ENCODE results near the gene CNTLN.

The CNTLN gene

DNA sequence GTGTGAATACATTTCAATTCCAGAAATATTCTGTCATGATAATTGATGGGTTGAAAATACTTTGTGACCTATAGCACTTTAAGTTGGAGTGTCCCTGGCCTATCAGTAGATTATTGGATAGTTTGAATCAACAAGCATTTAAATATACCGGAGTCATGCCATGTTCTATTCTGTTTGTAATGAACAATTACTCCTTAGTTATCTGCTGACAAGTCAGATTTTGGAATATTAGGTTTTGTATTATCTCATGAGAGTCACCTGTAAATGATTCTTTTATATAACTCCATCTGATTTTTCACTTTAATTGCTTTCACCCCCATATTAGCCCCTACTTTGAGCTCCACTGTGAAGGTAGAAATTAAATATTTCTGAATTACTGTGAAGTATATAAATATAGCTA lies 351.6 kb downstream of the CNTLN start:
- TF ChIP-seq, protein P1, sequence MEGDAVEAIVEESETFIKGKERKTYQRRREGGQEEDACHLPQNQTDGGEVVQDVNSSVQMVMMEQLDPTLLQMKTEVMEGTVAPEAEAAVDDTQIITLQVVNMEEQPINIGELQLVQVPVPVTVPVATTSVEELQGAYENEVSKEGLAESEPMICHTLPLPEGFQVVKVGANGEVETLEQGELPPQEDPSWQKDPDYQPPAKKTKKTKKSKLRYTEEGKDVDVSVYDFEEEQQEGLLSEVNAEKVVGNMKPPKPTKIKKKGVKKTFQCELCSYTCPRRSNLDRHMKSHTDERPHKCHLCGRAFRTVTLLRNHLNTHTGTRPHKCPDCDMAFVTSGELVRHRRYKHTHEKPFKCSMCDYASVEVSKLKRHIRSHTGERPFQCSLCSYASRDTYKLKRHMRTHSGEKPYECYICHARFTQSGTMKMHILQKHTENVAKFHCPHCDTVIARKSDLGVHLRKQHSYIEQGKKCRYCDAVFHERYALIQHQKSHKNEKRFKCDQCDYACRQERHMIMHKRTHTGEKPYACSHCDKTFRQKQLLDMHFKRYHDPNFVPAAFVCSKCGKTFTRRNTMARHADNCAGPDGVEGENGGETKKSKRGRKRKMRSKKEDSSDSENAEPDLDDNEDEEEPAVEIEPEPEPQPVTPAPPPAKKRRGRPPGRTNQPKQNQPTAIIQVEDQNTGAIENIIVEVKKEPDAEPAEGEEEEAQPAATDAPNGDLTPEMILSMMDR (IDR thresholded peaks at IDR 0.05): no peak
- Histone ChIP-seq H3K27me3 (ENCODE audit: control insufficient read depth, insufficient read depth, low read length) (no peaks in the 10 kb centered on the region), H3K79me2 (no peaks in the 10 kb centered on the region), H3K36me3 (ENCODE audit: control insufficient read depth, insufficient read depth, low read length) (no peaks in the 10 kb centered on the region), H3K9me3 (ENCODE audit: control insufficient read depth, low read length) (no peaks in the 10 kb centered on the region), H3K4me3 (ENCODE audit: low read depth, low read length) (no peak overlapping the region), H2AFZ (no peak overlapping the region), H3K4me2 (ENCODE audit: low read length) (no peak overlapping the region), H3K9ac (no peak overlapping the region), H3K27ac (no peak overlapping the region), H3K4me1 (no peaks in the 10 kb centered on the region)

DNA sequence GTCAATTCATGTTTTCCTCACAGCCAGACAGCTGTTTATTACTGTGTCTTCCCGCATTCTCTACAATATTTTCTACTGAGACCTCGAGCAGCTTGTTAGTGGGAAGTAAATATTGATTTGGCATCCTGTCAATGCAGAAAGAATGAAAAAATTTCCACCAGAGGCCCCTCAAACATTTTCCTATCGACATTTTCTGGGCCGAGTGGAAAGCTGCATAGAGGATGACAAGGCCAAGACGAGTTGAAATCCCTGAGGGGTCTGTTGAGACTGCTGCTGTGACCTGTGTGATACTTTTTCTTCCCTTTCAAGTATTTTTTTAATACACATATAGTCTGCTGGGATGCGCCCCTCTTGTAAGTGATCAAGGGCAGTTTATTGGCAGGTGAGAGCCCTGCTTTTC lies 352.6 kb downstream of the CNTLN start:
- no peaks in the 10 kb centered on the region for H3K4me1 ChIP-seq
- H3K27me3 ChIP-seq (ENCODE audit: control insufficient read depth, insufficient read depth, low read length): no peaks in the 10 kb centered on the region
- TF ChIP-seq, protein P1 (IDR thresholded peaks at IDR 0.05): no peak
- H3K9me3 ChIP-seq (ENCODE audit: control insufficient read depth, low read length): no peaks in the 10 kb centered on the region
- no peak overlapping the region for H3K4me2 ChIP-seq (ENCODE audit: low read length)
- H3K27ac ChIP-seq: no peak overlapping the region
- no peak overlapping the region for H3K4me3 ChIP-seq (ENCODE audit: low read depth, low read length)
- no peak overlapping the region for H3K9ac ChIP-seq
- H2AFZ ChIP-seq: no peak overlapping the region
- no peaks in the 10 kb centered on the region for H3K36me3 ChIP-seq (ENCODE audit: control insufficient read depth, insufficient read depth, low read length)
- no peaks in the 10 kb centered on the region for H3K79me2 ChIP-seq

DNA sequence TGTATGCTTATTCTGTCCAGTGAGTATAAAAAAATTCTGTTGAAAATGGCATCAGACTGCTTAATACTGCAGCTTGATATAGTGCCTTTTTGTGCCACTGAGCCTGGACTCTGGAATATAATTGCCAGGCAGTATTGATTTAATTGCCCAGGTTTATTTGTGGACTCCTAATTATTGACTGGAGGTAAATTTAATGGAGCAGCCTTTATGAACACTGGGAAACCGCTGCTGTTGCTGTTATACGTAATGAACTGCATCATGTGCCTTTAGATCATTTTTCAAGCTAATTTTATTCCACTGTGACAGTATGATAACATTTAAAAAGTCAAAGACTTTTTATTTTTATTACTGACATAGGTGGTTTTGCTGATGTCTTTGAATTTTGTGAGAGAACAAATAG lies 353.8 kb downstream of the CNTLN start:
- Histone ChIP-seq H2AFZ (no peak overlapping the region), H3K4me1 (no peaks in the 10 kb centered on the region), H3K36me3 (ENCODE audit: control insufficient read depth, insufficient read depth, low read length) (no peaks in the 10 kb centered on the region), H3K9me3 (ENCODE audit: control insufficient read depth, low read length) (no peaks in the 10 kb centered on the region), H3K4me3 (ENCODE audit: low read depth, low read length) (no peak overlapping the region), H3K4me2 (ENCODE audit: low read length) (no peak overlapping the region), H3K9ac (no peak overlapping the region), H3K27ac (no peak overlapping the region), H3K27me3 (ENCODE audit: control insufficient read depth, insufficient read depth, low read length) (no peaks in the 10 kb centered on the region), H3K79me2 (no peaks in the 10 kb centered on the region)
- TF ChIP-seq, protein P1 (IDR thresholded peaks at IDR 0.05): no peak

DNA sequence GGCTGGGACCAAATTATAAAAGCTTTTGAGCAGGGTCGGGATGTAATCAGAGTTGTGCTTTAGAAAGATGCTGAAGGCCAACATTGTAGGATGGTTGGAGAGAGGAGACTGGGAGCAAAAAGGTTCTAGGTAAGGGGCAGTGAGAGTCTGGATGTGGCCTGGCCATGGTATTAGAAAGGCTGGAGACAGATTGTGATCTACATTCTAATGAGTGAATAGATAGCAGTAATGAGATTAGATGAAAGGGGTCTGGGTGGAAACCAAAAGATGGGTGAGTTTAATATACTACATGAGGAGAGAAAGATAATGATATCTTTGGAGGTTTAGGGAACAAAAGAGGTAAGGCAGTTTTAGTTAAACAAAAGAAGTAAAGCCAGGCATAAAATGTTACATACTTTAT lies 355.3 kb downstream of the CNTLN start:
- no peak overlapping the region for H2AFZ ChIP-seq
- no peaks in the 10 kb centered on the region for H3K9me3 ChIP-seq (ENCODE audit: control insufficient read depth, low read length)
- H3K4me3 ChIP-seq (ENCODE audit: low read depth, low read length): no peak overlapping the region
- TF ChIP-seq, protein P1 (IDR thresholded peaks at IDR 0.05): no peak
- no peak overlapping the region for H3K9ac ChIP-seq
- no peaks in the 10 kb centered on the region for H3K27me3 ChIP-seq (ENCODE audit: control insufficient read depth, insufficient read depth, low read length)
- H3K79me2 ChIP-seq: no peaks in the 10 kb centered on the region
- no peak overlapping the region for H3K27ac ChIP-seq
- H3K4me2 ChIP-seq (ENCODE audit: low read length): no peak overlapping the region
- H3K36me3 ChIP-seq (ENCODE audit: control insufficient read depth, insufficient read depth, low read length): no peaks in the 10 kb centered on the region
- no peaks in the 10 kb centered on the region for H3K4me1 ChIP-seq

DNA sequence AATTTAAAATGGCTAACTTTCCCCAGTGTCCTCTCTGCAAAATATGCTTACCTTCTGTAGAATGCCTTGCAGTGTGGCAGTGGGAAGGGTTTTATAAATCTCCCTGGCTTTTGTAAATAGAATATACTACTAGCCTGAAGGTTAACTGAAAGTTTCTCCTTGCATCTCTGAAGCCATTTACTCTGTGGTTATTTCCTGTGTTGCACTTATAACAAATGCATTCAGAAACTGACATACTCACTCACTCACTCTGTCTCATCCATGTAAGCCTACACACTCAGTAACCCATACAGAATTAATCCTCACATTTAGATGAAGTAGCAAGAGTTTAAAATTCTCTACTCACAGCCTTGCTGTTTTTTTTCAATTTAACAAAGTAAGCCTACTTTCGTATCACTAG lies 356.9 kb downstream of the CNTLN start:
- Histone ChIP-seq H3K4me3 (ENCODE audit: low read depth, low read length) (no peak overlapping the region), H3K4me1 (no peaks in the 10 kb centered on the region), H3K9ac (no peak overlapping the region), H3K79me2 (no peaks in the 10 kb centered on the region), H3K4me2 (ENCODE audit: low read length) (no peak overlapping the region), H3K27me3 (ENCODE audit: control insufficient read depth, insufficient read depth, low read length) (no peaks in the 10 kb centered on the region), H3K27ac (no peak overlapping the region), H3K9me3 (ENCODE audit: control insufficient read depth, low read length) (no peaks in the 10 kb centered on the region), H3K36me3 (ENCODE audit: control insufficient read depth, insufficient read depth, low read length) (no peaks in the 10 kb centered on the region), H2AFZ (no peak overlapping the region)
- TF ChIP-seq, protein P1 (IDR thresholded peaks at IDR 0.05): no peak
